Midbrain (tissue), 1 donor: ENCODE results near the gene PARD3B.

ENCODE experiments used
- DNase-seq: peaks from one replicate; lab custom pipeline; 2025; lab: John Stamatoyannopoulos, UW

The PARD3B gene

GRCh38 chr2:204896146-204896545 is 350.9 kb downstream of the PARD3B start:
- no peak for DNase-seq

- DNase-seq = no peak
These were observed 352.3 kb downstream of the PARD3B start for GRCh38 chr2:204897561-204897960.

- no peak for DNase-seq
These were observed 353.8 kb downstream of the PARD3B start for GRCh38 chr2:204898928-204899640.

GRCh38 chr2:204899983-204900382 is 354.7 kb downstream of the PARD3B start:
- DNase-seq = no peak

- DNase-seq = no peak
These were observed 355.2 kb downstream of the PARD3B start for GRCh38 chr2:204900487-204900886.

GRCh38 chr2:204900910-204901309 is 355.6 kb downstream of the PARD3B start:
- no peak for DNase-seq

GRCh38 chr2:204901591-204901990 is 356.3 kb downstream of the PARD3B start:
- no peak for DNase-seq

GRCh38 chr2:204909791-204910190 is 364.5 kb downstream of the PARD3B start:
- DNase-seq = no peak

- no peak for DNase-seq
These were observed 368.0 kb downstream of the PARD3B start for GRCh38 chr2:204913312-204913711.

- DNase-seq = no peak
These were observed 368.7 kb downstream of the PARD3B start for GRCh38 chr2:204913854-204914464.

GRCh38 chr2:204914708-204915107 is 369.4 kb downstream of the PARD3B start:
- no peak for DNase-seq

- DNase-seq = no peak
These were observed 371.9 kb downstream of the PARD3B start for GRCh38 chr2:204917089-204917701.

GRCh38 chr2:204920776-204921175 is 375.5 kb downstream of the PARD3B start:
- no peak for DNase-seq

- DNase-seq = no peak
These were observed 378.7 kb downstream of the PARD3B start for GRCh38 chr2:204923957-204924356.

- no peak for DNase-seq
These were observed 386.3 kb downstream of the PARD3B start for GRCh38 chr2:204931562-204931961.

- no peak for DNase-seq
These were observed 388.6 kb downstream of the PARD3B start for GRCh38 chr2:204933735-204934374.

GRCh38 chr2:204944927-204945326 is 399.7 kb downstream of the PARD3B start:
- no peak for DNase-seq

- DNase-seq = no peak
These were observed 400.1 kb downstream of the PARD3B start for GRCh38 chr2:204945376-204945775.

- DNase-seq = no peak
These were observed 401.6 kb downstream of the PARD3B start for GRCh38 chr2:204946892-204947291.

- no peak for DNase-seq
These were observed 402.1 kb downstream of the PARD3B start for GRCh38 chr2:204947405-204947804.

GRCh38 chr2:204948024-204948763 is 402.9 kb downstream of the PARD3B start:
- DNase-seq = no peak

GRCh38 chr2:204948822-204949221 is 403.5 kb downstream of the PARD3B start:
- no peak for DNase-seq
